GM18499 (cell line): ENCODE data around the gene CELA2B.
A peak's percentile ranks its signal among the peaks of the same experiment; 100 is the strongest.

Experiments
- ATAC-seq: cut with Tn5 transposase; IDR thresholded peaks from one replicate; pipeline ENCODE4 v1.9.1; 2021; ENCODE audit warnings: moderate number of reproducible peaks; ENCODE audit not compliant: insufficient read depth, unreplicated experiment

Gene CELA2B

DNA sequence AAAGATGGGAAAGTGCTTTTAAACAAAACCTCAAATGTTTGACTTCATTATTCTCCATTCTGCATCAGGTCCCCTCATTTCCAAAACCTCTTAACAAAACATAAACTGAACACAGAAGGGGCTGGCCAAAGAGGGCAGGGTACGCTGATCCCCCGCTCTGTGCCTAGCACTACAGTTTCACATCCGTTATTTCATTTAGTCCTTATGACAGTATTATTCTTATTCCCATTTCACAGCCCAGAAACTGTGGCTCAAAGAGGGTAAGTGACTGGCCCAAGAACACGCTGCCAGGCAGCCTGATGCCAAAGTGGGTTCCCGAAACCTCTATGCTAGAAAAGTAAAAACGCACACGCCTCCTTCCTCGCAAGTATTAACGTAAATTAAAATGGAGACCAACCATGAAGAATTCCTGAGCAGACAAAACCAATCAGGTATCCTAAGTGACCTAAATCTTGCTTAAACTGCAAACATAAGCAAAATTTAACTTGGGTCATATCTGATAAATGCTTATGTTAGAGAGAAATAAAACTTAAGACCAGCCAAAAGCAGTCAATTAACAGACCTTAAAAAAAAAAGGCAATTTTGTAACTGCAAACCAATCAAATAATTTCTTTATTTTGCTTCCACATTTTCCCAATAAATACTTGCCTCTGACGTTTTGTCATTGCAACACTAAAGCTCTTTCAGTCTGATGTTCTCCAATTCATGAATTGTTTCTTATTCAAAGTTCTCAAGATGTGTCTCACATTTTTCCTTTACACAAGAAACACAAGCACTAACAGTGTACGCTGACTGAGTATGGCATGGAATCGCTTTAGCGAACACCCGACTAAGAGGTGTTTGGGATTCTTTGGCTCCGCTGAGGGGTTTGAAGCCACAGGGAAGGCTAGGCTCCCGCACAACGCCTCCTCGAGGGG, 47.5 kb downstream of the CELA2B start:
- ATAC-seq: no peak

DNA sequence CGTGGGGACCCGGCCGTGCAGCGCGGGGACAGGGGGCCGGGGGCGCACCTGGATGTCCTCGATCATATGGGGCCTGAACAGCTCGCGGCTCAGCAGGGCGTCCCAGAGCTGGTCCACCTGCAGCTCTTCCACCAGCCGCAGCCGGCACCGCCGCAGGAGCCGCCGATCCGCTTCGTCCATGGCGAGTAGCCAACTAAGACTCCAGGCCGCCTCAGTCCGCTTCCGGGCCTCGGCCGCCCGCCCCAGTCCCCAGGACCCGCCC, 48.0 kb downstream of the CELA2B start, which contains the start of gene CASP9:
TSS of gene CASP9 (minus strand) at position 195 of the 262 bp plus-strand sequence. CDS start at position 180, 15 bp downstream.
- no peak for ATAC-seq

DNA sequence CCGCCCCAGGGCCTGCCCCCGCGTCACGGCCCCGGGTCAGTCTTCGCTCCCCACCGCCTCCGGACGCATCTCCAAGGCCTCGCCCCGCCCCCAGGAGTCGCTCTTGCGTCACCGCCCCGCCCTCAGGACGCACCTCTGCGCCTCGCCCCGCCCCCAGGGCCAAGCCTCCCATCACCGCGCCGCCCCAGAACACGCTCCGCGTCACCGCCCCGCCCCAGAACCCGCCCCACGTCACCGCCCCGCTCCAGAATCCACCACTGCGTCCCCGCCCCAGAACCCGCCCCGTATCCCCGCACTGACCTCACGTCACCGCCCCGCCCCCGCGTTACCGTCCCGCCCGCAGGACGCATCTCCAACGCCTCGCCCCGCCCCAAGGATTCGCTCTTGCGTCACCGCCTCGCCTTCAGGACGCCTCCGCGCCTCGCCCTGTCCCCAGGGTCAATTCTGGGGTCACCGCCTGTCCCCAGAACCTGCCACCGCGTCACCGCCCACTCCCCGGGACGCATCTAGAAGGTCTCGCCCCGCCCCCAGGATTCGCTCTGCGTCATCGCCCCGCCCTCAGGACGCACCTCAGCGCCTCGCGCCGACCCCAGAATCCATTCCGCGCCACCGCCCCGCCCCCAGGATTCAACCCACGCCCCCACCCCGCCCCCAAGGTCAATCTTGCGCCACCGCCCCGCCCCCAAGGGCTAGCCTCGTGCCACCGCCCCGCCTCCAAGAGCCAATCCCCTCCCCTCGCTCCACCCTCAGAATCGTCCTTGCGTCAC, 48.6 kb downstream of the CELA2B start:
- peak; percentile 28 for ATAC-seq

DNA sequence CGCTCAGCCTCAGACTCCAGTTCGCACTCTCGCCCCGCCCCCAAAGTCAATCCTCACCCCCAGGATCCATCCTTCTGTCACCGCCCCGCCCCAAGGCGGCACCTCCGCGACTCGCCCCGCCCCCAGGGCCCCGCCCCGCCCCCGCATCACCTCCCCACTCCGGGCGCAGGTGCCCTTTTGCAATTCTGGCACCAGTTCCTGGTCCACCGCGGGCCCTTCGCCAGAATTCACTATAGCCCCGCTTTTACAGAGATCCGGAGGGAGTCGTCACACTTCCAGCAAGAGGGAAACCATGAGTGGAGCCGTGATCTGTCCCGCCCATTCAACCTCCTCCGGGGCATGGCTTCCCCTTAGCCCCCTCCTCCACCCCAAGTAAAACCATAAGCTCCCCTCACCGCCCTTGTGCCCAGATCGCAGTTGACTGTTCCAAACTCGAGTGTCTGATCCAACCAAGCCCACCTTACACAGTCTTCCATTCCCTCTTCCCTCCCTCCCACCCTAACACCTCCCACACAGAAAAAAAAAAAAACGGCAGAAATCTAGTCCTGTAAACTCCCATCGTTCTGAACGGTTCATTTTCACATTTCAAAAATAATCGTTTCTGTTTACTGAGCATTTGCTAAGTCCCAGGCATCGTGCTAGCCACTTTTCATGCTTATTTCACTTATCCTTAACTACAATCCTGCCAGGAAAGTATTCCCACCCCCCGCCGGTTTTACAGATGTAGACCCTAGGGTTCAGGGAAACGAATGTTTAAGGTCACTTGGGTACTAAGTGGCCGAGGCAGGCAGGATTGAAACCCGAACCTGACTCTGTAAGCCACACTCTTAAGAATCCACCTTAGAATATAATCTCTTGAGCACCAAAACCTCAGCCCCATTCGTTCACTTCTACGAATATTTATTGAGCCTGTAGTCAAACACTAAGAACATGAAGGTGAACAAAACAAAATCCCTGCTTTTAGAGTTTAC, 49.4 kb downstream of the CELA2B start:
- peak; percentile 26 for ATAC-seq

DNA sequence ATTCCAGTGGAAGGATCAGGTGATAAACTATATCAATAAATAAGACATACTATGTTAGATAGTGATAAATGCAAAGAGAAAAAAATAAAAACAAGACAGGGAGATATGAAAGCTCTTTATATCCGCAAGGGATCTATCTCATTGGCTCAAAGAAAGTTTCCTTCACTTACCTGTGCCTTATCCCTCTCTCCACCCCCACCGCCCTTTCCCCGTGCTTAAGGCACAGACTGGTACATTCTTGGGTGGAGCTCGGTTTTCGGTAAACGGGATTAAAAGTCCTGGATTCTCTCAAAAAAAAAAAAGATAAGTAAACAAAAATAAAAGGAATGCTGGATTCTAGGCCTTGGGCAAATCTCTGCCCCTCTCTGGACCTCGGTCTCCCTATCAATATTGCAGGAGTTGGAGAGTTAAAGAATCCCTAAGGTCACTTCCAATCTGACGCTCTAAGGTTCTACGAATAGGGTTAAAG, 50.2 kb downstream of the CELA2B start:
- no peak for ATAC-seq

DNA sequence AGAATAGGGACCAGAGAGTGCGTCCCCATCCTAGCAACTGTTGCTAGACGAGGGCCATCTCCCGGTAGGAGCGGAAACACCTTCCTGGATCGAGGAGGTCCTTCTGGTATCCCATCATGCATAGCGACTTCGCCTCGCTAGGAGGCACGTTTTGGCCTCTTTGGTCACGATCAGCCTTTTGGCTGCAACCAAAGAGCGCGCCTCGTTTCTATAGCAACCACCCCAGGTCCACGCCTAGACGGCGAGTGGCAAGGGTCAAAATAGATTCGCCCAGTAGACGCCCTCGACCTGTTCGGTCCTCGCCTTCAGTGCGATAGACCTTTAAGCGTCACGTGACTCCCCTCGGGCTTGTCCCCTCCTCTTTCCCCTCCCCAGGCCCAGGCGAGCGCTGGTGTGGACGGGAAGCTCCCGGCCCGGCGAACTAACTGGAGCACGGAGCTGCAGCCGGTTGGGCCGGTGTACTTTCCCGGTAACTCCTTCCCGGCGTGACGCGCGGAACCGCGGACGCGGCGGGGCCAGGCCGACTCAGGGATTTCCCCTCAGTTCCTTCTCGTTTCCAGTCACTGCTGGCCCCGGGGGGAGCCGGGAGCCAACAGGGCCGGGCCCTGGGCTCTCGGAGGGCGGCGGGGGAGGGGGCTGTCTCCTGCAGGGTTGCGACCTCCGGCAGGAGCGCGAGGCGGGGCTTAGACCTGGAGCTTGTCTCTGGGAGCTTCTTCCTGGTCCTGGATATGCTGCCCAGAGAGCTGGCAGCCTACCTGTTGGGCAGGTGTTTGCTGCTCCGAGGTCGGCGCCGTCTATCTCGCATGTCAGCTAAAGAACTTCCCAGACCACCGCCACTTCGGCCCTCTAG, 50.8 kb downstream of the CELA2B start, which contains the start of gene DNAJC16:
TSS of gene DNAJC16 (plus strand) at position 359 of the 850 bp plus-strand sequence. CDS start 2,258 bp downstream, outside the sequence.
- ATAC-seq: peak; percentile 61

DNA sequence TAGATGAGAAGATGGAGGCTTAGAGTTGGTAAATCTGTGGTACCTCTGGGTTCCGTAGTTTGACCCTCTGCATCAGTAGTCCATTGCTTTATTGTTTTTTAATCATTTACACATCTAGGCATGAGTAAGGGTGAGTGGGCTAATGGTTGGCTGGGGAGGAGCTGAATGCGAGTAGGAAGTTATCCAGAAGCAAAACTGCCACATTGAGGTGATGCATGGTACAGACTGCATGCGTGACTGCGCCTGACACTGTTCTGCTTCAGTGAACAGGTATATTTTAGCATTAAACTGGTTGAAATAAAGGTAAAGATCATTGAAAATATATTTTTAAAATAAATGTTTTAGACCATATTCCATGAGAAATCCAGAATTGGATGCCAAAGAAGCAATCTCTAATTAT, 55.1 kb downstream of the CELA2B start:
- ATAC-seq: no peak

DNA sequence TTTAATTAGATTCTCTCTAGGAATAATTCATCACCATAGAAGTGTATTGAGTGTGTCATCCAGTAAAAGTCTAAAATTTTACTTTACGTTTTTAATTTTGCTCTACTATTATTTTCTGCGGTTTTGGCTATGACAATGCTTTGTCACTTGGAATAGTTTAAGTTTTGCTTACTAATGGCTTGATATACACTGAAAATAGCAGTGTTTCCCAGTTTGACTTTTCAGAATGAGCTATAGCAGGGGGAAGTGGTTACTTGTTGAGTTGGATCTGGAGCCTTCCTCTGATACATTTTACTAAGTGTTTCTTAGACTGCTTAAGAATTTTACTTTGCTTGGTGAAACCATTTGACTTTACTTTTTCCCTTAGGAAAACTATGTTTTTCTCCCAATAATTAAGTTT, 55.8 kb downstream of the CELA2B start:
- no peak for ATAC-seq

DNA sequence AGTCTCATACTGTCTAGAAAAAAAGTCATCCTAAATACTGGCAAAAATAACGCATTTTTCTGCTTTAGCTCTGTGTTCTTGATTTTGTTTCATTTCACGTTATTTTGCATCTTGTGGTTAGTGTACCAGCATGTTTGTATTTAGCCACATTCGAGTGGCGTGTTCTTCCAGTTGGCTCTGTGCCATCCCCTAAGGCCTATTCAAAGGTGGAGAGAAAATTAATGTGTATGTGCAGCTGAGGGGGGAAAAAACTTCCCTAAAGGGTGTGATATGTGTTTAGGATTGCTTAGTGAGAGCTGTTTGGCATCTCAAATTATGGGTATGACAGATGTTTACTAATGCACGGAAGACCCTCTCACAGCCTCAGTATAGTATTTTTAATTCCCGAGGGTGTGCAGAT, 62.9 kb downstream of the CELA2B start:
- ATAC-seq: no peak

DNA sequence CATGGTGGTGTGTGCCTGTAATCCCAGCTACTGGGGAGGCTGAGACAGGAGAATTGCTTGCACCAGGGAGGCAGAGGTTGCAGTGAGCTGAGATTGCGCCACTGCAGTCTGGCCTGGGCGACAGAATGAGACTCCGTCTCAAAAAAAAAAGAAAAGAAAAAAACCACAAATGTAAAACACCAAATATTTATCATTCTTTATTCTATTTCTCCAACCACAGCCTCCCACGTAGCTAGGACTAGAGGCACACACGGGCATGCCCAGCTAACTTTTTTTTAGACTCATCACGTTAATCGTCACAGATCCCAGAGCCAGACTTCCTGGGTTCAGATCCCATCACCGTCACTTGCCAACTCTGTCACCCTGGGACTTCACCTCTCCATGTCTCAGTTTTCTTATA, 64.3 kb downstream of the CELA2B start:
- ATAC-seq: no peak
